ENCODE data around the gene BCL2. TPM values are rescaled to one million over a fixed set of nuclear protein-coding genes. Genes with fewer than 3 reads are reported as not detected.

BCL2 gene
- total RNA-seq, 1 experiment from 2014 or later: 1.5 TPM

GRCh38 chr18:63241317-63241712, 78.3 kb downstream of the BCL2 start:
- Histone ChIP-seq H3K9me2 (replicated peaks; ENCODE audit: low read length) (no peaks in the 10 kb centered on the region), H3F3A (ENCODE audit: low read length, unreplicated experiment) (no peaks in the 10 kb centered on the region), H3K9me3 (ENCODE audit: low read length) (no peaks in the 10 kb centered on the region), H3K27ac (ENCODE audit: low read length) (no peak overlapping the region), H3K27me3 (ENCODE audit: low read length) (no peaks in the 10 kb centered on the region), H3K4me3 (ENCODE audit: low read length) (no peak overlapping the region), H3K9ac (ENCODE audit: low read length) (no peak overlapping the region), H3K36me3 (ENCODE audit: low read depth, low read length) (no peaks in the 10 kb centered on the region), H2AFZ (ENCODE audit: low read length) (no peak overlapping the region), H4K20me1 (ENCODE audit: low read length) (no peaks in the 10 kb centered on the region), H3K79me2 (ENCODE audit: low read length) (no peaks in the 10 kb centered on the region), H3K4me1 (ENCODE audit: insufficient read depth, low read length) (peaks cover 19% of the 10 kb centered on the region), H3K4me2 (ENCODE audit: low read length) (no peak overlapping the region)
- TF ChIP-seq, protein P1, sequence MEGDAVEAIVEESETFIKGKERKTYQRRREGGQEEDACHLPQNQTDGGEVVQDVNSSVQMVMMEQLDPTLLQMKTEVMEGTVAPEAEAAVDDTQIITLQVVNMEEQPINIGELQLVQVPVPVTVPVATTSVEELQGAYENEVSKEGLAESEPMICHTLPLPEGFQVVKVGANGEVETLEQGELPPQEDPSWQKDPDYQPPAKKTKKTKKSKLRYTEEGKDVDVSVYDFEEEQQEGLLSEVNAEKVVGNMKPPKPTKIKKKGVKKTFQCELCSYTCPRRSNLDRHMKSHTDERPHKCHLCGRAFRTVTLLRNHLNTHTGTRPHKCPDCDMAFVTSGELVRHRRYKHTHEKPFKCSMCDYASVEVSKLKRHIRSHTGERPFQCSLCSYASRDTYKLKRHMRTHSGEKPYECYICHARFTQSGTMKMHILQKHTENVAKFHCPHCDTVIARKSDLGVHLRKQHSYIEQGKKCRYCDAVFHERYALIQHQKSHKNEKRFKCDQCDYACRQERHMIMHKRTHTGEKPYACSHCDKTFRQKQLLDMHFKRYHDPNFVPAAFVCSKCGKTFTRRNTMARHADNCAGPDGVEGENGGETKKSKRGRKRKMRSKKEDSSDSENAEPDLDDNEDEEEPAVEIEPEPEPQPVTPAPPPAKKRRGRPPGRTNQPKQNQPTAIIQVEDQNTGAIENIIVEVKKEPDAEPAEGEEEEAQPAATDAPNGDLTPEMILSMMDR (conservative IDR thresholded peaks at IDR 0.05; ENCODE audit: low read depth, low read length): no peak
- TF ChIP-seq EZH2phosphoT487 (IDR thresholded peaks at IDR 0.05; ENCODE audit: borderline replicate concordance, low read length) (no peak), EZH2 (IDR thresholded peaks at IDR 0.05; ENCODE audit: low read length, unreplicated experiment) (no peak)
- DNase-seq: no peak
- ChIA-PET POLR2A (ENCODE audit: unreplicated experiment) (no interaction called here), CTCF (no interaction called here)
- no TSS peak for BruUV-seq (replicated peaks)
- intact Hi-C loops (cut with micrococcal nuclease): no loop called here
- ATAC-seq: no peak

- Histone ChIP-seq H3K9me2 (replicated peaks; ENCODE audit: low read length) (no peaks in the 10 kb centered on the region), H2AFZ (ENCODE audit: low read length) (no peak overlapping the region), H3K4me3 (ENCODE audit: low read length) (no peak overlapping the region), H3K4me1 (ENCODE audit: insufficient read depth, low read length) (peaks cover 19% of the 10 kb centered on the region), H3K36me3 (ENCODE audit: low read depth, low read length) (no peaks in the 10 kb centered on the region), H3K9me3 (ENCODE audit: low read length) (no peaks in the 10 kb centered on the region), H3K79me2 (ENCODE audit: low read length) (no peaks in the 10 kb centered on the region), H3K9ac (ENCODE audit: low read length) (no peak overlapping the region), H3F3A (ENCODE audit: low read length, unreplicated experiment) (no peaks in the 10 kb centered on the region), H4K20me1 (ENCODE audit: low read length) (no peaks in the 10 kb centered on the region), H3K27me3 (ENCODE audit: low read length) (no peaks in the 10 kb centered on the region), H3K4me2 (ENCODE audit: low read length) (no peak overlapping the region), H3K27ac (ENCODE audit: low read length) (no peak overlapping the region)
- intact Hi-C loops (cut with micrococcal nuclease): no loop called here
- ATAC-seq: no peak
- DNase-seq: no peak
- CTCF ChIA-PET: no interaction called here
- no TSS peak for BruUV-seq (replicated peaks)
- TF ChIP-seq EZH2phosphoT487 (IDR thresholded peaks at IDR 0.05; ENCODE audit: borderline replicate concordance, low read length) (no peak), EZH2 (IDR thresholded peaks at IDR 0.05; ENCODE audit: low read length, unreplicated experiment) (no peak)
- TF ChIP-seq, protein P1 (conservative IDR thresholded peaks at IDR 0.05; ENCODE audit: low read depth, low read length): no peak
- POLR2A ChIA-PET (ENCODE audit: unreplicated experiment): no interaction called here
Observed at GRCh38 chr18:63240531-63241316, 78.8 kb downstream of the BCL2 start.

DNA sequence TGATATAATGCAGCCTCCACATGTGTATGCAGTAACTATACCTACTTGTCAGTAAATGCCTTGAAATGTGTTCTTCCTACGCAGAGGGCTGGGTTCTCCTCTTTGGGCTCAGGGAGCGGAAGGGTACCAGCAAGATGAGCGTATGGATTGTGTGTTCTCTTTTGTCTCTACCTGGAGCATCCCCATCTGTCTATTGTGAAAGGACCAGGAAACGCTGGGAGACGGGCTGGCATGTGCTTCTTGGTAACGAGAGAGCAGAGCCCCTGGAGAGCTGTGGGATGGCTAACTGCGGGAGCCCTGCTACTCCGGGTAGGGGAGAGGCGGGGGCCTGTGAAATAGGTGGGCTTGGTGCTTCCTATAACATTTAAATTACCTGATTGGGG, 80.9 kb downstream of the BCL2 start:
- H3K4me2 ChIP-seq (ENCODE audit: low read length): peak overlapping the region; percentile 72
- H4K20me1 ChIP-seq (ENCODE audit: low read length): no peaks in the 10 kb centered on the region
- intact Hi-C loops (cut with micrococcal nuclease): loop anchor here (5.0 kb wide), 1 partner anchor 84 kb away; no protein-coding TSS in a partner anchor
- H3F3A ChIP-seq (ENCODE audit: low read length, unreplicated experiment): no peaks in the 10 kb centered on the region
- no peaks in the 10 kb centered on the region for H3K9me2 ChIP-seq (replicated peaks; ENCODE audit: low read length)
- peak overlapping the region; percentile 45; the same call in 1 of the 2 replicates for H3K4me3 ChIP-seq (ENCODE audit: low read length)
- H3K27ac ChIP-seq (ENCODE audit: low read length): no peak overlapping the region
- H2AFZ ChIP-seq (ENCODE audit: low read length): peak overlapping the region; percentile 71; the same call in 1 of the 2 replicates
- H3K9ac ChIP-seq (ENCODE audit: low read length): no peak overlapping the region
- H3K4me1 ChIP-seq (ENCODE audit: insufficient read depth, low read length): peaks cover 19% of the 10 kb centered on the region
- DNase-seq: no peak
- H3K36me3 ChIP-seq (ENCODE audit: low read depth, low read length): no peaks in the 10 kb centered on the region
- no peak for TF ChIP-seq EZH2 (IDR thresholded peaks at IDR 0.05; ENCODE audit: low read length, unreplicated experiment)
- no peak for TF ChIP-seq EZH2phosphoT487 (IDR thresholded peaks at IDR 0.05; ENCODE audit: borderline replicate concordance, low read length)
- TF ChIP-seq, protein P1 (conservative IDR thresholded peaks at IDR 0.05; ENCODE audit: low read depth, low read length): no peak
- CTCF ChIA-PET: no interaction called here
- no TSS peak for BruUV-seq (replicated peaks)
- POLR2A ChIA-PET (ENCODE audit: unreplicated experiment): no interaction called here
- no peaks in the 10 kb centered on the region for H3K9me3 ChIP-seq (ENCODE audit: low read length)
- ATAC-seq: no peak
- H3K27me3 ChIP-seq (ENCODE audit: low read length): no peaks in the 10 kb centered on the region
- H3K79me2 ChIP-seq (ENCODE audit: low read length): no peaks in the 10 kb centered on the region
